Trophoblast cell (in vitro differentiated cells and primary cell): ENCODE measurements around the gene ARFIP1.

Source experiments
- DNase-seq, 2 donors: peaks; one replicate each; pipeline ENCODE4 v3.0.0-alpha.2; 2016
- H2AFZ ChIP-seq: 2 replicates; pipeline ENCODE4 v1.6.1; 2013; ENCODE audit warnings: low read length, moderate library complexity, mild to moderate bottlenecking; ENCODE audit not compliant: insufficient read depth, poor library complexity
- H2AK5ac ChIP-seq: 2 replicates; pipeline ENCODE4 v1.6.1; 2013; ENCODE audit warnings: mild to moderate bottlenecking, low read length
- H2BK120ac ChIP-seq: 2 replicates; pipeline ENCODE4 v1.6.1; 2013; ENCODE audit warnings: low read length, mild to moderate bottlenecking, moderate library complexity; ENCODE audit not compliant: insufficient read depth, poor library complexity
- H2BK12ac ChIP-seq: 2 replicates; pipeline ENCODE4 v1.6.1; 2013; ENCODE audit warnings: mild to moderate bottlenecking, low read length, moderate library complexity
- H2BK5ac ChIP-seq: 2 replicates; pipeline ENCODE4 v1.6.1; 2013; ENCODE audit warnings: low read length, low read depth, moderate library complexity, mild to moderate bottlenecking; ENCODE audit not compliant: poor library complexity
- H3K14ac ChIP-seq: 2 replicates; pipeline ENCODE4 v1.6.1; 2013; ENCODE audit warnings: mild to moderate bottlenecking, low read length
- H3K18ac ChIP-seq: 2 replicates; pipeline ENCODE4 v1.6.1; 2013; ENCODE audit warnings: mild to moderate bottlenecking, low read length
- H3K23ac ChIP-seq: 2 replicates; pipeline ENCODE4 v1.6.1; 2013; ENCODE audit warnings: low read length
- H3K27ac ChIP-seq: 2 replicates; pipeline ENCODE4 v1.5.1; 2013; ENCODE audit warnings: low read depth, mild to moderate bottlenecking, inconsistent platforms, low read length, moderate library complexity
- H3K27me3 ChIP-seq: 2 replicates; pipeline ENCODE4 v1.6.1; 2013; ENCODE audit warnings: inconsistent platforms, mild to moderate bottlenecking, low read length, moderate library complexity; ENCODE audit not compliant: insufficient read depth
- H3K36me3 ChIP-seq, 2 experiments: 1 replicate in 1 of 2; 2 replicates in 1 of 2; pipeline ENCODE4 v1.6.1; 2013; ENCODE audit warnings: low read length in 2 of 2, mild to moderate bottlenecking in 2 of 2, moderate library complexity in 1 of 2; ENCODE audit not compliant: insufficient read depth in 2 of 2, control insufficient read depth in 1 of 2
- H3K4ac ChIP-seq: 2 replicates; pipeline ENCODE4 v1.6.1; 2013; ENCODE audit warnings: low read depth, mild to moderate bottlenecking, low read length, moderate library complexity
- H3K4me1 ChIP-seq, 2 experiments: 1 replicate in 1 of 2; 2 replicates in 1 of 2; pipeline ENCODE4 v1.6.1; 2013; ENCODE audit warnings: low read length in 2 of 2, mild to moderate bottlenecking in 2 of 2, moderate library complexity in 1 of 2; ENCODE audit not compliant: insufficient read depth in 2 of 2, control insufficient read depth in 1 of 2
- H3K4me2 ChIP-seq: 2 replicates; pipeline ENCODE4 v1.6.1; 2013; ENCODE audit warnings: inconsistent platforms, mild to moderate bottlenecking, low read length, moderate library complexity
- H3K4me3 ChIP-seq: 2 replicates; pipeline ENCODE4 v1.5.1; 2013; ENCODE audit warnings: mild to moderate bottlenecking, low read depth, low read length, inconsistent platforms
- H3K79me1 ChIP-seq: one replicate; pipeline ENCODE4 v1.6.1; 2013; ENCODE audit warnings: low read length
- H3K79me2 ChIP-seq: 2 replicates; pipeline ENCODE4 v1.6.1; 2013; ENCODE audit warnings: low read length, mild to moderate bottlenecking; ENCODE audit not compliant: control insufficient read depth, insufficient read depth, poor library complexity
- H3K9ac ChIP-seq: 2 replicates; pipeline ENCODE4 v1.6.1; 2013; ENCODE audit warnings: mild to moderate bottlenecking, low read length
- H3K9me3 ChIP-seq: 2 replicates; pipeline ENCODE4 v1.6.1; 2013; ENCODE audit warnings: low read depth, mild to moderate bottlenecking, control low read depth, inconsistent platforms, low read length; ENCODE audit not compliant: insufficient read depth
- H4K12ac ChIP-seq: 2 replicates; pipeline ENCODE4 v1.6.1; 2013; ENCODE audit warnings: low read depth, mild to moderate bottlenecking, low read length, moderate library complexity
- H4K8ac ChIP-seq: 2 replicates; pipeline ENCODE4 v1.6.1; 2013; ENCODE audit warnings: low read depth, mild to moderate bottlenecking, low read length, moderate library complexity
- H4K91ac ChIP-seq: one replicate; pipeline ENCODE4 v1.6.1; 2013; ENCODE audit warnings: low read depth, mild to moderate bottlenecking, low read length, moderate library complexity
- whole genome bisulfite sequencing: extraction: QIAGEN DNeasy Blood & Tissue Kit; methylation state at CpG from one replicate; pipeline ENCODE4 v1.1.7; 2013; ENCODE audit warnings: missing lambda C conversion rate; ENCODE audit not compliant: insufficient read length, insufficient coverage; ENCODE audit errors: extremely low coverage; 5-methylcytosine and 5-hydroxymethylcytosine counted together

Gene ARFIP1

DNA sequence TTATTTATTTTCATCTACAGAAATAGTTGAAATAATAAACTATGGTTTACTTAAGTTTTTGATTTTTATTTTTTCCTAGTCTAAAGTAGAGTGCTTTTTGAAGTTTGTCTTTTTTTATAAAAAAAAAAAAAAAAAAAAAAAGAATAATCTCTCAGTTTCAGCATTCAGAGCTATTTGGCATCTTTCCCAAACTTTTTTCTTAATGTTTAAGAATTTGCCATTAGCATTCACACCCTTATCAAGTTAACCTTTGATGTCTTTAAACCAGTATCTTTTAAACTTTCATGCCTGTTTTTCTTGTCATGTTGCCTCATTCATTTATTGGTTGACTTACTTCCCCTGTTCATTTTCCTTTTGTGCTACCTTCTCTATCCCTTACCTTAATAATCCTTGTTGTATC lies 95.5 kb downstream of the ARFIP1 start:
- Histone ChIP-seq H2BK120ac (no peak overlapping the region), H3K14ac (no peak overlapping the region), H3K18ac (no peak overlapping the region), H2AK5ac (no peak overlapping the region), H3K27me3 (no peaks in the 10 kb centered on the region), H2AFZ (no peak overlapping the region), H3K4ac (no peak overlapping the region), H3K36me3 (peaks cover 5 to 10% of the 10 kb centered on the region in 2 experiments), H3K4me2 (no peak overlapping the region), H3K9ac (no peak overlapping the region), H2BK5ac (no peak overlapping the region), H3K4me3 (no peak overlapping the region), H4K8ac (no peak overlapping the region), H2BK12ac (no peak overlapping the region), H3K79me2 (no peaks in the 10 kb centered on the region), H3K4me1 (no peaks in the 10 kb centered on the region), H3K27ac (no peak overlapping the region), H4K91ac (no peak overlapping the region), H3K23ac (no peak overlapping the region), H3K79me1 (peaks cover 2% of the 10 kb centered on the region), H3K9me3 (peaks cover 2% of the 10 kb centered on the region), H4K12ac (no peak overlapping the region)
- DNase-seq, result no peak

DNA sequence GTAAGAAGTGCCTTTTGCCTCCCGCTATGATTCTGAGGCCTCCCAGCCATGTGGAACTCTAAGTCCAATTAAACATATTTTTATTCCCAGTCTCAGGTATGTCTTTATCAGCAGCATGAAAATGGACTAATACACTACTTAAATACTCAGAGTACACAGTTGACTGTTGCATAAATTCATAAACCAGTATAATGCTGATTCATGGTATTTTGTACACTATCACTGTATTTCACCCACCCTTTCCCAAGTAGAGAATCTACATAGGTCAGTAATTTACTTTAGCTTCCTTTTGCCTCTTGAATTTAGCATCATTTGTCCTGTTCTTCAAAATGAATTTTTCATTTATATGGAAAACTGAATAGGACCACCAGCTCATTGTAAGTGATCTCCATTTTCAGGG lies 98.1 kb downstream of the ARFIP1 start:
- H3K4me1 ChIP-seq, result no peaks in the 10 kb centered on the region
- no peak overlapping the region for H4K91ac ChIP-seq
- no peak overlapping the region for H3K4me2 ChIP-seq
- peaks cover 2% of the 10 kb centered on the region for H3K79me1 ChIP-seq
- no peak for DNase-seq
- H2BK5ac ChIP-seq, result no peak overlapping the region
- no peak overlapping the region for H4K12ac ChIP-seq
- WGBS, result no CpG with 5 or more reads among the region's 1 CpG
- peaks cover 5 to 10% of the 10 kb centered on the region in 2 experiments for H3K36me3 ChIP-seq
- H2BK12ac ChIP-seq, result no peak overlapping the region
- H3K9me3 ChIP-seq, result peaks cover 2% of the 10 kb centered on the region
- no peak overlapping the region for H3K14ac ChIP-seq
- H3K27ac ChIP-seq, result no peak overlapping the region
- no peak overlapping the region for H3K4me3 ChIP-seq
- no peaks in the 10 kb centered on the region for H3K79me2 ChIP-seq
- H3K27me3 ChIP-seq, result no peaks in the 10 kb centered on the region
- H3K9ac ChIP-seq, result no peak overlapping the region
- H3K18ac ChIP-seq, result no peak overlapping the region
- H2BK120ac ChIP-seq, result no peak overlapping the region
- no peak overlapping the region for H3K4ac ChIP-seq
- H2AFZ ChIP-seq, result no peak overlapping the region
- no peak overlapping the region for H2AK5ac ChIP-seq
- no peak overlapping the region for H3K23ac ChIP-seq
- no peak overlapping the region for H4K8ac ChIP-seq

GRCh38 chr4:152880263-152880662 lies 100.5 kb downstream of the ARFIP1 start:
- H3K4me3 ChIP-seq, result no peak overlapping the region
- H3K4me2 ChIP-seq, result no peak overlapping the region
- no peak overlapping the region for H4K91ac ChIP-seq
- H3K27me3 ChIP-seq, result no peaks in the 10 kb centered on the region
- no peaks in the 10 kb centered on the region for H3K79me1 ChIP-seq
- H4K8ac ChIP-seq, result no peak overlapping the region
- H2AFZ ChIP-seq, result no peak overlapping the region
- H3K9me3 ChIP-seq, result peaks cover 2% of the 10 kb centered on the region
- no peak overlapping the region for H3K18ac ChIP-seq
- no peak overlapping the region for H3K9ac ChIP-seq
- H3K79me2 ChIP-seq, result no peaks in the 10 kb centered on the region
- H3K27ac ChIP-seq, result no peak overlapping the region
- H2BK12ac ChIP-seq, result no peak overlapping the region
- no peaks in the 10 kb centered on the region for H3K4me1 ChIP-seq
- H2AK5ac ChIP-seq, result no peak overlapping the region
- H3K4ac ChIP-seq, result no peak overlapping the region
- no peak overlapping the region for H3K23ac ChIP-seq
- no peak overlapping the region for H2BK5ac ChIP-seq
- H3K14ac ChIP-seq, result no peak overlapping the region
- 100% methylated on average over 1 of the region's 2 CpGs for WGBS
- no peak overlapping the region for H4K12ac ChIP-seq
- DNase-seq, result no peak
- no peak overlapping the region for H2BK120ac ChIP-seq
- H3K36me3 ChIP-seq, result peaks cover 5 to 10% of the 10 kb centered on the region in 2 experiments

DNA sequence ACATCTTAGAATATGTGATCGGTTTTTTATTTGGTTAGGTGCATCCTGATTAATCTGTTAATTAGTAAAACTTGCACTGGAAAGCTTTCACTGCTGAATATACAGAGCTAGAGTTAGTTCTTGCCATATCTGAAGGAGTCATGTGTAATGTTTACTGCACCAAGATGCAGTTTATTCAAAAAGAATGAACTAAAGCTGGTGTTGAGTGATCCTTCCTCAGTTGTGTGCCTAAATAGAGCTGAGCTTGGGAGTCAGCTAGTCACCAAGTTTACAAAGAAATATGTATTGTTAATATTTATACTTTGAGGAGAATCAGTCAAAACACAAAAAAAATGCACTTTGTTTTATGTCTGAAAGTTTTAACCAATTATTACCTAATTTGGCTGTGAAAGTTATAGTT lies 102.2 kb downstream of the ARFIP1 start:
- no peaks in the 10 kb centered on the region for H3K27me3 ChIP-seq
- H4K91ac ChIP-seq, result no peak overlapping the region
- H3K36me3 ChIP-seq, result peaks cover 4 to 7% of the 10 kb centered on the region in 2 experiments
- H2BK120ac ChIP-seq, result no peak overlapping the region
- no peak overlapping the region for H3K14ac ChIP-seq
- no peak overlapping the region for H3K23ac ChIP-seq
- peaks cover 1% of the 10 kb centered on the region for H3K9me3 ChIP-seq
- no peak overlapping the region for H3K9ac ChIP-seq
- H3K27ac ChIP-seq, result no peak overlapping the region
- no peaks in the 10 kb centered on the region for H3K79me1 ChIP-seq
- H3K18ac ChIP-seq, result no peak overlapping the region
- no peak for DNase-seq
- H4K8ac ChIP-seq, result no peak overlapping the region
- H3K4me3 ChIP-seq, result no peak overlapping the region
- H2BK5ac ChIP-seq, result no peak overlapping the region
- H2BK12ac ChIP-seq, result no peak overlapping the region
- H3K4ac ChIP-seq, result no peak overlapping the region
- no peak overlapping the region for H2AK5ac ChIP-seq
- H4K12ac ChIP-seq, result no peak overlapping the region
- H3K79me2 ChIP-seq, result no peaks in the 10 kb centered on the region
- WGBS, result no CpG with 5 or more reads among the region's 1 CpG
- H3K4me2 ChIP-seq, result no peak overlapping the region
- H2AFZ ChIP-seq, result no peak overlapping the region
- H3K4me1 ChIP-seq, result no peaks in the 10 kb centered on the region
